HG03575 (cell line): ENCODE data around the gene OTP.

Experiments
- ATAC-seq: cut with Tn5 transposase; IDR thresholded peaks from one replicate; pipeline ENCODE4 v1.9.1; 2021; ENCODE audit not compliant: unreplicated experiment, insufficient number of reproducible peaks, low FRiP score; ENCODE audit errors: extremely low read depth

The OTP gene

DNA sequence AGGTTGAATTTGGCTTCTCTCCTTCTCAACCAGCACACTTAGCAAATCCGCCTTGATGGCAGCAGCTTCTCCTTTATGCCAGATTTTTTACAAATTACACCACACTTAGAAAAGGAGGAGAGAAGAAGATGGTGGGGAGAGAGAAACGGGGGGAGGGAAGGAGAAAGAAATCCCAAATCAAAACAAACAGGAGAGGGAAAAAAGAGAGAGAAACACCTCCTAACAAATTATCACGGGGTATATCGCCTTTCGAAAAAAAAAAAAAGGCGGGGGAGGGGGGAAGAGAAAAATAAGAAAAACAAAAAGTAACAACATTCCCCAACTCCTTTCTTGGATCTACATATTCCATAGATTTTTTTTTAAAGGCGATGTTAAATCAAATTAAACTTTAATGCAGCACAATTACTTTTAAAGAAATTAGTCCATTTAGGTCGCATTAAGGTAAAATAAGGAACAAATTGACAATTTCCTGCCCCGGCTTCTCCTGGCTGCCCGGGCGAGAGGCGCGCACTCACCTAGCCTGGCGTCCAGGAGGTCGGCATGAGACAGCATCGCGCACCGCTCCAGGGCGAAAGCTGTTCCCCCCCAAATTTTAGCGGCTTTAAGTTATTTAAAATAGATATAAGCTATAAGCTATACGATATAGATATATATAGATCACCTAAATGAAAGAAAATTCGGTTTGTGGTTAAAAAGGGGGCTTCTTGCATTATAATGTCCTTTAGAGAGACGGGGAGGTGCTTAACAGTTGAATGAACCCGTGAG, at the start of gene OTP:
Gene OTP, minus strand, starts transcription at position 716 of the 765 bp plus-strand sequence. Its CDS starts 164 bp downstream, at position 552.
- ATAC-seq: no peak

DNA sequence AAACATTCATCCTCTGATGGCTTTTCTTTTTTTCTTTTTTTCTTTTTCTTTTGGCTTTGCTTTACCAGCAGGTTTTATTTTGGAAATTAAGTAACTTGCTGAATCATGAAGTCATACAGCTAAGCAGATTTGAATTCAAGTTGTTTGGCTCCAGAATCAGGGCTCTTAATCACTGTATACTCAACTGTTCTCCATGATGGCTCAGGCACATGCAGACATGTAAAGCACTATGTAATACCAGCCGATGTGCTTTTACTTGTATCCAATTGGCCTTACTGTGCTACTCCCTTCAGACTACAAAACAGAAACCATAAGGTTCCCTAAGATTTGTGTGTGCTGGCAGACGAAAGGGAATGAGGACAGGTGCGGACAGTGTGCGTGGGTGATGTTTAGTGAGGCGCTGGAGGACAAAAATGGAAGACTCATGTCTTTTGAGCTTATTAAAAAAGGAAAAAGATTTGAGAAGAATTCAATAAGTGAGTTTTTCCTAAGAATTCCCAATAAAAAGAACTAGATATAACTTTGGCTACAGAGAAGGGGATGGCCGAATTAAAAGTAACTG, 44.7 kb upstream of the OTP start:
- no peak for ATAC-seq

DNA sequence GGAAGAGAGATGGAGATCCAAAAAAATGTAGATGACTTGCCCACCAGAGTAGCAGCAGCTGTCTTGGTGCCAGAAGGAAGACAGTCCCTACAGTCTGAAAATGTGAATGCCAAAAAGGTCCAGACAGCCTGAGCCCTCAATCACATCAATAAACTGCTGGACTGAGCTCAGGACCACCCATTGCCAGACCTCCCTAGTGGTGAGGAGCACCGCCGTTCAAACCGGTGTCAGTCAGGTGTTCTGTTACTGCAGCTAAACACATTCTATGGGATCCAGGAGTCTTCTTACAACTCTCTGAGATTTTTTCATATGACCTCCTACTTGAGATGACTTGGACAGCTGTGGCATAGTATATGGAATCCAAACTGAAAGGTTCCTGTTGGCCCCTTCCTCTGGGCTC, 32.0 kb upstream of the OTP start:
- no peak for ATAC-seq

DNA sequence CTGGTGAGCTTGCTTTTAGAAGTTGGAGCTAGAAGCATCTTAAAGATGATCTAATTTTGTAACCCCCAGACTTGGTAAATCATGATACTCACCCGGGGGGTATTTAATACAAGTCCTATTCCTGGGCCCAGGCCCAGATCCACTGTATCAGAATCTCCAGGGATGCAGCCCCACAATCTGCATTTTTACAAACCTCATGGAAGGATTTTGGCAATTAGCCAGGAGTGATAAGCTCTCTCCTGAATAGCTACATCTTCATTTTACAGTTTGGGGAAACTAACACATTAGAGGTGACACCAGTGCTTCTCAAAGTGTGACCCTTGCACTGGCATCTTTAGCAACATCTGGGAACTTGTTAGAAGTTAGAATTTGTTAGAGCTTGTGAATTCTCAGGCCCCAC, 31.2 kb upstream of the OTP start:
- no peak for ATAC-seq

DNA sequence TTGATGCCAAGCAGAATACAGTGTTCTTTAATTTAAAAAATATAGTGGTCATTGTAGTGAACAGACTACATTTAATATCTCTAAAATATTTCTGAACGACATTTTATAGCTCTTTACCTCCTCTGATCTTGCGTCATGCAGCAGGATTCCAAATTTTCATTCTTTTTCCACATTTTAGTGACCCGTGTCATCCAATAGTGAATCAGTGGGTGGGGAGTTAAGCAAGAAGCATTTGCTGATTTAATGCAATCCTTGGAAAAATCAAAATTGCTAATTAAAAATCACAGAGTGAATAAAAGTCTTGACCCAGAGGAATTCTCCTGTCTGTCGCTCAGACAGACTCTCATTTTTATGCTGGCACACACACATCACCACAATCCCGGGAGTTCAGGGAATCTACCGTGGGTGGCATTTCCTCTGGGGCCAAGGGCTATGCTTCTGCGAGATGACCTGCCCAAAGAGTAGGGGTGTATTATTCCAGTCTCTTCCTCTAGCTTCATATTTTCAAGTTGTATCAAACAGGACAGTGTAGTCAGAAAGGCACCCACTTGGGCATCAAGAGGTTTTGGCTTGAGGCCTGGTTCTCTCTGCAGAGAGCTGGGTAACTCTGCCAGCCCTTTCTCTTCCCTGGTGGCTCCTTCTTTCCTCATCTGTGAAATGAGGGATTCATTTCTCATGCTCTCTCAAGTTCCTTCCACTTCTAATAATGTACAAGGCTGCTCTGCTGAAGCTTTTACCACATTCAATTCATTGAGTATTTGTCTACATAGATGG, 24.8 kb upstream of the OTP start:
- no peak for ATAC-seq

DNA sequence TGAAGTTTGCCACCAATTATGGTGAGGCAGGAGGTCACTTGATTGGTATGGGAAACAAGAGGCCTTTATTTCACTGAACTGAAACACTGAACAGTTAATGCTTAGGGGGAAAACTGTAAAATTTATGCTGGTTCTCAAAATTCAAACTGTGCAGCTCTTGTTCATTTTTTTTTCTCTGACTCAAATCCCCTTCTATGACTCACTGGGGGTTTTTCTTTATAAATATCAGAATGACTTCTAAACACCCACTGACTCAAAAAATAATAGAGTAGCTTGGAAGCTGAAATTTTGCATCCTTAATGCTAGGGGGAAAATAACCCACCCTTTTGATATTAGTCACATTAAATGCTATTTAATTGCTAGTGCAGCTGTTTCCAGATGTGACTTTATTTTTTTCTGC, 24.1 kb upstream of the OTP start:
- no peak for ATAC-seq

DNA sequence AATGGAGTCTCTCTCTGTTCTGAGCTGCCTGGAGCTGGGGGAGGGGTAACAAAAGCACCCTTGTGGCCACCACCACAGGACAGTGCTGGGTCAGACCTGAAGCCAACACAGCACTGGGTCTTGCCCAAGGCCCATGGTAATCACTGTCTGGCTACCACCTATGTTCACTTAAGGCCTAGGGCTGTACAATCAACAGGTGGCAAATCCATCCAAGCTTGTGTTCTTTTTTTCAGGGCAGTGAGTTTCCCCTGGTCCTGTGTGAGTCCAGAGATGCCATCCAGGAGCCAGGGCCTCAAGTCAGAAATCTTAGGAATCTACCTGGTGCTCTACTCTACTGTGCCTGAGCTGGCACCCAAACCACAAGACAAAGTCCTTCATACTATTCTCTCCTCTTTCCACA, 20.1 kb upstream of the OTP start:
- no peak for ATAC-seq

DNA sequence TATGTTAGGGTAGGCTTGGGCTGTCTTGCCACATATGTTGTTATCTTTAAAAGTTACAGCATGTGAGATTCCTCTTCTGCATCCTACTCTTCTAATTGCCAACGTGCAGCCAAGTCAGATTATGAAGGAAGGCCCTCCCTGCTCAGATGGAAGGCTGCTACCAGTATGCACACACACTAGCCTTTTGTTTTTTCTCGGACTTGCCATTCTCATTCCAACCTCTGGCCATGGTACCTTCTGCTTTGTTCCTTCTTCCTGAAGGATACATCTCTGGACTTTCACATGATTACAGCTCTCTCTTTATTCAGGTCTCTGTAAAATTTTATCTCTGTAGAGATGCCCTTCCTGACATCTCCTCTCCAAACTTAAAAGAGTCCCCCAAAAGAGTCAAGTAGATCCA, 12.8 kb upstream of the OTP start:
- no peak for ATAC-seq

DNA sequence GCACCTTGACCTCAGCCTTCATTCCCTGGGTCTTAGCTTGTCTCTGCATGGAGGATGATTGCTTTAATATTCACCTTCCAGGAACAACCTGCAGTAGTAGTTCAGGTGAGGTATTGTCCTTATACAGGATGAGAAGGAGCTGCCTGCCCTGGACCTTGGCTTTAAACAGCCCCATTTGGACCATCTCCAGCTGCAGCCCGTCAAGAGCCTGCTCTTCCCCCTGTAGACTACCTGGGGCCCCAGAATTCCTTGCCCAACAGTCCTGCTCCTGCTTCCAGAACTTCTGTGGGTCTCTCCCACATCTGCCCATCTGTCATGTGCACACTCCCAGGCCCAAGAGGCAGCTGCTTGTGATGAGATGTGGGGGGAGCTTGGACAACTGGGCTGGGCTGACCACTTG, 12.2 kb upstream of the OTP start:
- ATAC-seq: no peak

DNA sequence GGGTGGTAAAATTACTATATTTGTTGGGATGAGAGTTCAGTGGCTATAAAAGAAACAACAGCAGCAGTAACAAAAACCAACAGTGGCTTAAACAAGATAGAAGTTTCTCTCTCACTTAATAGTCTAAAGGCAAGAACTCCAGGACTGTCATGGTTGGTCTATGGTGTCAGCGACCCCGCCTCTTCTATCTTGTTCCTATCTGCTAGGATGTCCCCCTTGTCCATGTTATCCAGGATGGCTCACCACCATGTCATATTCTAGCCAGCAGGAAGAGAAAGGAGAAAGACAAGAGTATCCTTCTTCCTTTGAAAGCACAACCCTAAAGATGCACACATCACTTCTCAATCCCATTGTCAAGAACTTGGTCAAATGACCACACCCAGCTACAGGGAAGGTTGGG, 11.3 kb upstream of the OTP start:
- ATAC-seq: no peak

DNA sequence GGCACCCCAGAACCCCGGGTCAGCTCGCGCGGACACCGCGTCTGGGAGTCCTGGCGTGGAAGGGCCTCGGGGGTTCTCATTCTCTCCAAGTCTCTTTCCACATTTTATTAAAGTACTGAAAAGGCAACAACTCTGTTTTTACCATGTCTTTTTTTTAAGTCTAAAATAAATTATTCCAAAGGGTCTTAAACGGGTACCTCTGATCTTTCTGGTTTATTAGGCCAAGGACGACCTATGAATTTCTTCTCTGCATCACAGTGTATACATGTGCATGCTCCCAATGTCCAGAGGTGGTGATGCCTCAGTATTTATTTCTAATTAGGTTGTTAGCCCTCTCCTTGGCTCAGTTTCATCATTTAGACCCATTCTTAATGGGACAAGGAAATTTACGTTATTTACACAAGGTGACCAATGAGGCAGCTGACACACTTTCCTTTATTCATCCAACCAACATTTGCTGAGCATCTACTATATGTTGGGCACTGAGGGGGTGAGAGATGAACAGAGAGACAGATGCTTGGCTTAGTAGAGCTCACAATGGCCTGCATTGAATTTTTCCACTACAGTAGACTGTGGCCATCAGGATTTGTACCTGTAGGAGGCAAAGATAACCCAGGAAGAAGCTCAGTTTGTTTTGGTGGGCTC, 7.6 kb upstream of the OTP start:
- ATAC-seq: no peak

DNA sequence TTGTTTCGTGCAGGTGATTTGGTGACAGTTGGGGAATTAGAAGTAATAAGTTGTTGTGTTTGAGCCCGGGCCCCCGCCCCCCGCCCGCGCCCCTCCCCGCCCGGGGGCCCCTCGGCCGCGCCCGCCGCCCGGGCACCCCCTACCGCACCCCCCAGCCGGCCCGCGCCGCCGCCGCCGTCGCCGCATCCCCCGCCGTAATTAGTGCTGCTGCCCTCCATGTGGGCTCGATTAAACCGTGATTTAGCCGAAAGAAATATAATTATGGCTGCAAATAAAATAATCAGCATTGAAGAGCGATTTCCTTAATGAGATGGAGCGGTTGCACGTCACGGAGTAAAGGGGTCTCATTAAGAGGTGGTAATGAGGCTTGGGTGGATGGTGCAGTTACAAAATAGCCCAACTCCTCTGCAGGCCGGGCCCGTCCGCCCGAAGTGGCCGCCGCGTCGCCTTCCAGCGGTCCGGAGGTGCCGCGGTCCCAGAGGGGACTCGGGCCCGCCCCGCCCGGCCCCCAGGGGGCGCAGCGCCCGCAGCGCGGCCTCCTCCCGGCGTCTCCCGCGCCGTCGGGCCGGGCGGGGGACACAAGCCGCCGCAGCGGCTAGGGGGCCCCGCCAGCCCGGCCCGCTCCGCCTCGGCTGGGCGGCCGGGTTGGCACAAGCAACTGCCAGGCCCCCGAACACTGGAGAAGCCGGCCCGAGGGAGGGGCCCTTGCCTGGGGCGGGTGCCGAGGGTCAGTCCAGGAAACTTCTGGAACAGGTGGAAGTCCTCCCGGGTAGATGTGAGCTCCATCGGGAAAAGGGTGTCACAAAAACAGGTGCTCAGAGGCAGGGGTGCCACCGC, 6.9 kb upstream of the OTP start:
- no peak for ATAC-seq

DNA sequence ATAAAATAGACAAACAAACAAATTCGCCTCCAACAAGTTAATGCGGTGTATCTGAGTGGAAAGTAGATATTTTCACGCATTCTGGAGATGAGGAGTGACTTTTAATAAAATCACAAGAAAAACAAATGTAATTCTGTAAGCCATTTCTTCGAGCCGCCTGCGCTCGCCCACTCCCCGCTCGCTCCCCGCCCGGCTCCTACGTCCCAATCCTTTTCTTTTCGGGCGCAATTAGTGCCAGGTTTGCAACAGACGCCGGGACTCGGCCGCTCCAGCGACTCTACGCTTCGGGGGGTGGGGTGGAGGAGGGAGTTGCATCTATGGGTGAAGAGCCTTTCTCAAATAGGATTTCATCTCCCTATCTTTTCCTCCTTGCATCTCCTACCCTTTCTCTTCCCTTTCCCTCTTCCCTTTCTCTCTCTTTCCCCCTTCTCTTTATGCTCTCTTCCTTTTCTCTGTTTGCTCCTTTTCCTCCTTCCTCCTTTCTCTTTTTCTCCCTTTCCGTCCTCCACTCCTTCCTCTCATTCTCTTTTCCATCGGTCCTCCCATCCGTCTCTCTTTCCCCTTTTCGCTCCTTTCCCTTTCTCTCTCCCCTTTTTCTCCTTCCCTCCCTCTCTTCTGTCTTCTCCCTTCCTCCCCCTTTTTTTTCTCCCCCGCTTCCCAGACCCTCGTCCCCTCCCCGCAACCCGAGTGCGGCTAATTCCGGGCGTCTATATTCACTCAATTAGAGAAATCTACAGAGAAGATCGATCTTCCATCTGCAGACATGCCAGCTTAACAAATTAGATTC, 6.1 kb upstream of the OTP start:
- no peak for ATAC-seq

DNA sequence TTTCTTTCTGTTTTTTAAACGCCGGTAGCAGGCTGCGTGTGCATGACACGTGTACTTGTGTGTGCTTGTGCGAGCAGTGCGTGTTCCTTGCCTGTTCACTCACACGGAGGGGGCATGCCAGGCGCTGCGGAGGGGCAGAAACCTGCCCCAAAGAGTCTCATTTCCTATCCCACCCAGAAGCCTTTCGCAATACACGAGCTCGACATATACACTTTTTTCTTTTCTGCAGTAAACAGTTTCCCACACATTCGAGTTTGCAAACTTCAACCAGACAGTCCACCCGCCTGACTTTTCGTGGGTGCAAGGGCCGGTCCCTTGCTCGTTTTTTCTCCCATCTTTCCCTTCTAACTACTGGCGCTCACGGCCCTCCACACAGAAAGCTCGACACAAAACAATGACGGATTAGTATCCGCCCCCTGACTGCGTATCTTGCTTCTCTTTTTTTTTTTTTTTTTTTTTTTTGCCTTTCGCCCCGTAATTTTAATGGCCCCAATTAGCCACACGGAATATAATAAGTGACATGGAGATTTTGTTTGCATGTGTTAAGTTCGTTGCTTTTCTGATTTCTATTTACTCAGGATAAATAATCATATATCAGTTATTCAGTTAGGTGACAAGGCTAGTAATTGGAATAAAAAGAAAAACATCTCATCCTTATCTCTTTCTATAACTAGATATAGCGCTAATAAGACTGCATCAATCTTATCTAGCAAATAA, 5.3 kb upstream of the OTP start:
- ATAC-seq: no peak

DNA sequence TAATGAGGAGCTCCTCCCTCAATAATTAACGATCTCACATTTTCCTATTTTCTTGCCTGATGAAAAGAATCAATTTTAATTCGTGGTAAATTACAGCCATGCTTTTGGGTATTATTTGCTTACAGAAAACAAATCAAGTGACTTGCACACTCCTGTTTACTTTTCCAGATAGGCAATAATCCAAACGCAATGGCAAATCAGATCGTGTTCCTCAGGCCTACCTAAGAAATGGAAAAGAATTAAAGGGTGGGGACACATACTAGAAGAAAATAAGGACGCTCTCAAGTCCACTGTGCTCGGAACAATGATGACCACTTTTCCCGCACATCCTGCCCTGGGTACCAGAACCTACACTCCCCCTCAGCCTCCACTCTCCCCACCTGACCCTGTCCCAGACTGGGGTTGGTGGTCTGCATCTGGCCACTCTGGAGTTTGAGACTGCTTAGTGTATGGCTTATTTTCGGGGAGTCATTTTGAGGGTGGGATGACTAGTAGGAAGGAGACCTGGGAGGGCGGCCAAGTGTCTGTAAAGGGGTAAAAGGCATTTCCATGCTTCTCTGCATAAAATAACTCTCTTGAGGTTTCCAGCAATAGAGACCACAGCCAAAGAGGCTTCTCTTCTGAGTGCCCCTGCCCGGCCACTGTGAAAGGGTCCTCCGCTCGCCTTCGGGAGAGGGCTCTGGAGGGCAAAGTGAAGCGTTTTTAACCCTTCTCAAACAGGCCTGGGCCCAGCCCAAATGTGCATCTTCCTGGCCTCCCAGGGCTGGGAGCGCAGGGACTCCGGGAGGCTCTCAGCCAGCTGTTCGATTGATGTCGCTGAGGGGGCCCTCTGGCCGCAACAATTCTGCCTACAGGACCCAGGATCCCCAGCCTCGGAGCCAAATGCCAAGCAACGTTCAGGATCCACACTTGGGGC, 4.5 kb upstream of the OTP start:
- no peak for ATAC-seq

DNA sequence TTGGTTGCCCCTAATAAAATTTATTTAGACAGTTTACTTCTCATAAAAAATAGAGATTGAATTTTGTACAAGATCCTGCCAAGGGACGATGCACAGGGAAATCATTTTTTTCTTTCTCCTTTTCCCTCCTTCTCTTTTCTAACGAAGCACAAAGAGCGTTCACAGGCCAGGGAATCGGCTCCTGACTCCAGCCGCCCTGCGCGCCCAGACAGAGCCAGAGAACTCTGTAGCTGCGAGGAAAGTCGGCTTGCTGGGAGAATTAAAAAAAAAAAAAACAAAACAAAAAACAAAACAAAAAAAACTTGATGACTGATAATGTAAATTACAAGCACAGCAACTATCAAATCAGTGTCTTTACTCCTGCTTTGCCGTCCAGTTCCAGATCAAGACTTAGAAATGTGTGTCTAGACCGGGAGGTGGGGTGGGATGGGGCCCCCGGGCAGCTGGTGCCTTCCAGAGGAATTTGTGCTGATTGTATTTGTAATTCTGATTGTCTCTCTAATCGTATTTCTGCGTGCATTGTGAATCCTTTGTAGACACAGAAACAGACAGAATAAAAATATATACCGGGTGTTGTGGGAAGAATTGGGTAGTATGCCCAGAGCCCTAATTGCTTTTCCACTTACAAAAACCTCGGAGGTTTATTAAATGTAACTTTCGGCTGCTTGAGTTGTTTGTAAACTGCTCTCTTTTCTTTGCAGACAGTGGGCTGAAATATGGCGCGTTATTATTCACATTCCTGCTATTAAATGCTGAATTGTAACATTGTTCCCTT, 3.6 kb upstream of the OTP start:
- no peak for ATAC-seq
